ENCODE measurements around the gene PLPP4. TPM values are rescaled to one million over a fixed set of nuclear protein-coding genes. Genes with fewer than 3 reads are reported as not detected.

PLPP4 gene
- total RNA-seq, 1 experiment from 2014 or later = not detected

DNA sequence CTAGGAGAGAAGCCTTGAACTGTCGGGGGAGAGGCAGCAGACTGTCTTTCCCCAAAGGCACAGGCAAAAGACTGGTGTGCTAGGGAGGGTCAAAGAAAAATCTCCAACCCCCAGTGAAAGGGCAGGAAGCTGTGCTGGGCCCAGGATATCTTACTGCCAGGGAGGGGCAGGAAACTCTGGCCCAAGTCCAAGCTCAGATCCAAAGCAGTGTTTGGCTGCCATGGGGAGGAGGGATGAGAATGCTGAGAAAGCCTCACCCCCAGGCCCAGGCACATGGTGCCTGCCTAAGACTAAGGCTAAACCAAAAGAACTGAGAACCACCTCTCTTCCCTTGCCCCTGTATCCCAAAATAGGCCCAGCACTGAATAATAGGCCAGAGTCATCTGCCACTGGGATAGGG, 171.2 kb downstream of the PLPP4 start:
- H3K9me3 ChIP-seq (ENCODE audit: control insufficient read depth, low read depth, low read length) = no peaks in the 10 kb centered on the region
- no peak overlapping the region for H3K4ac ChIP-seq (ENCODE audit: low read depth, low read length)
- no peak overlapping the region for H3K23ac ChIP-seq (ENCODE audit: insufficient read length, low read depth, low read length)
- DNase-seq = no peak
- H3K79me1 ChIP-seq (ENCODE audit: insufficient read depth, low read depth, low read length, poor library complexity, severe bottlenecking) = no peaks in the 10 kb centered on the region
- no peaks in the 10 kb centered on the region for H3K23me2 ChIP-seq (ENCODE audit: insufficient read length, low read depth, low read length, poor library complexity, severe bottlenecking)
- H3K4me1 ChIP-seq (ENCODE audit: insufficient read depth, low read length) = peaks cover 4% of the 10 kb centered on the region
- peaks cover 2 to 15% (median 4%) of the 10 kb centered on the region in 3 experiments; a peak in 5 of 7 replicates for H3K36me3 Mint-ChIP-seq (ENCODE audit: insufficient read depth in 1 of 3, low read depth in 3 of 3)
- H3K27me3 ChIP-seq (ENCODE audit: insufficient read depth, low read length) = no peaks in the 10 kb centered on the region
- H3K27ac ChIP-seq (ENCODE audit: insufficient read length, low read depth, low read length) = no peak overlapping the region
- no peak overlapping the region for H3K56ac ChIP-seq (ENCODE audit: insufficient read length, low read depth, low read length)
- H3K4me2 ChIP-seq (ENCODE audit: insufficient read depth, insufficient read length, low read length) = no peak overlapping the region
- no peak overlapping the region for H3K14ac ChIP-seq (ENCODE audit: insufficient read depth, low read length)
- no peaks in the 10 kb centered on the region for H3K27me3 Mint-ChIP-seq (ENCODE audit: low read depth)
- no peak overlapping the region for H3T11ph ChIP-seq (ENCODE audit: low read length)
- no peak overlapping the region for H2AK5ac ChIP-seq (ENCODE audit: insufficient read length, low read length)
- H4K5ac ChIP-seq (ENCODE audit: insufficient read length, low read depth, low read length) = no peak overlapping the region
- TF ChIP-seq, protein P1, sequence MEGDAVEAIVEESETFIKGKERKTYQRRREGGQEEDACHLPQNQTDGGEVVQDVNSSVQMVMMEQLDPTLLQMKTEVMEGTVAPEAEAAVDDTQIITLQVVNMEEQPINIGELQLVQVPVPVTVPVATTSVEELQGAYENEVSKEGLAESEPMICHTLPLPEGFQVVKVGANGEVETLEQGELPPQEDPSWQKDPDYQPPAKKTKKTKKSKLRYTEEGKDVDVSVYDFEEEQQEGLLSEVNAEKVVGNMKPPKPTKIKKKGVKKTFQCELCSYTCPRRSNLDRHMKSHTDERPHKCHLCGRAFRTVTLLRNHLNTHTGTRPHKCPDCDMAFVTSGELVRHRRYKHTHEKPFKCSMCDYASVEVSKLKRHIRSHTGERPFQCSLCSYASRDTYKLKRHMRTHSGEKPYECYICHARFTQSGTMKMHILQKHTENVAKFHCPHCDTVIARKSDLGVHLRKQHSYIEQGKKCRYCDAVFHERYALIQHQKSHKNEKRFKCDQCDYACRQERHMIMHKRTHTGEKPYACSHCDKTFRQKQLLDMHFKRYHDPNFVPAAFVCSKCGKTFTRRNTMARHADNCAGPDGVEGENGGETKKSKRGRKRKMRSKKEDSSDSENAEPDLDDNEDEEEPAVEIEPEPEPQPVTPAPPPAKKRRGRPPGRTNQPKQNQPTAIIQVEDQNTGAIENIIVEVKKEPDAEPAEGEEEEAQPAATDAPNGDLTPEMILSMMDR (conservative IDR thresholded peaks at IDR 0.05) = no peak
- H3K4me3 Mint-ChIP-seq = no peak overlapping the region
- WGBS (ENCODE audit: extremely low coverage, insufficient read length, low lambda C conversion rate) = no CpG with 5 or more reads among the region's 1 CpG
- no peak overlapping the region for H2BK5ac ChIP-seq (ENCODE audit: insufficient read length, low read length)
- no peak overlapping the region for H2BK120ac ChIP-seq (ENCODE audit: low read depth, low read length, poor library complexity, severe bottlenecking)
- H2BK15ac ChIP-seq (ENCODE audit: low read depth, low read length) = no peak overlapping the region
- H3K9me3 Mint-ChIP-seq = peaks cover 7 to 11% of the 10 kb centered on the region in 2 experiments
- no peak overlapping the region for H4K91ac ChIP-seq (ENCODE audit: insufficient read length, low read depth, low read length)
- H2AFZ ChIP-seq (ENCODE audit: low read length) = no peak overlapping the region
- H4K20me1 ChIP-seq (ENCODE audit: control insufficient read depth, insufficient read depth, insufficient read length) = no peaks in the 10 kb centered on the region
- H3K27ac Mint-ChIP-seq = no peak overlapping the region
- H3K79me2 ChIP-seq (ENCODE audit: insufficient read depth, low read length) = no peaks in the 10 kb centered on the region
- peaks cover 28 to 31% of the 10 kb centered on the region in 2 experiments for H3K4me1 Mint-ChIP-seq
- no peak overlapping the region for H2BK20ac ChIP-seq (ENCODE audit: low read depth, low read length, poor library complexity, severe bottlenecking)
- H3K9ac ChIP-seq (ENCODE audit: extremely low read depth, insufficient read length, low read length) = no peak overlapping the region
- no peak overlapping the region for H3K18ac ChIP-seq (ENCODE audit: insufficient read length, low read depth, low read length)
- H2BK12ac ChIP-seq (ENCODE audit: insufficient read length, low read depth, low read length) = no peak overlapping the region
- no peak overlapping the region for H4K8ac ChIP-seq (replicated peaks; ENCODE audit: insufficient read length, low read depth, low read length)

Data from H9 (cell line).